ENCODE data around the gene USP51. TPM values are rescaled to one million over a fixed set of nuclear protein-coding genes. Genes with fewer than 3 reads are reported as not detected.
A peak's percentile ranks its signal among the peaks of the same experiment; 100 is the strongest.
"Not testable (repeated sequence)": the region's sequence is repeated elsewhere in the genome, so short reads cannot be mapped to it uniquely, and the experiment has no call there.

USP51 gene
- total RNA-seq, 2 donors from 2014 or later, result 2.0 to 3.0 TPM

- no peaks in the 10 kb centered on the region for H3K4me1 Mint-ChIP-seq
- ATAC-seq (replicated peaks), result no peak
Observed at GRCh38 chrX:55451141-55451540, 38.5 kb downstream of the USP51 start.

GRCh38 chrX:55450259-55450658 is 39.4 kb downstream of the USP51 start:
- Mint-ChIP-seq H3K27me3 (no peaks in the 10 kb centered on the region), H3K4me1 (no peaks in the 10 kb centered on the region), H3K36me3 (ENCODE audit: low read depth) (no peaks in the 10 kb centered on the region), H3K4me3 (peak overlapping the region; percentile 96), H3K27ac (no peak overlapping the region), H3K9me3 (no peaks in the 10 kb centered on the region)
- no peak for ATAC-seq (replicated peaks)

More at GRCh38 chrX:55451141-55451540, 38.5 kb downstream of the USP51 start:
- Mint-ChIP-seq H3K27ac (peak overlapping the region; percentile 89), H3K36me3 (ENCODE audit: low read depth) (no peaks in the 10 kb centered on the region), H3K27me3 (no peaks in the 10 kb centered on the region), H3K4me3 (peak overlapping the region; percentile 96), H3K9me3 (no peaks in the 10 kb centered on the region)

GRCh38 chrX:55443468-55443867 is 46.2 kb downstream of the USP51 start:
- H3K27me3 Mint-ChIP-seq; H3K27ac Mint-ChIP-seq; H3K4me3 Mint-ChIP-seq; H3K36me3 Mint-ChIP-seq (ENCODE audit: low read depth); H3K4me1 Mint-ChIP-seq; H3K9me3 Mint-ChIP-seq; ATAC-seq (replicated peaks): not testable (repeated sequence)

Other genes with a start within 250 kb of the USP51 start
- not detected for gene PAGE3, start 224.9 kb downstream of the USP51 start, total RNA-seq
- gene MAGEH1, start 37.7 kb downstream of the USP51 start, total RNA-seq, result 10 to 100 TPM; 13.9 to 14.5 TPM
- gene FOXR2, start 133.6 kb upstream of the USP51 start, total RNA-seq, result not detected
- gene RRAGB, start 227.9 kb upstream of the USP51 start, total RNA-seq, result 1 to 10 TPM; 7.3 to 10.0 TPM

All from activated T-helper 17 cell treated with anti-CD3 and anti-CD28 coated beads, Interleukin-2, amount 50 U/mL, for 72 hours (primary cell).